B cell (primary cell): Measurements from ENCODE around the gene AADAT. TPM values are rescaled to one million over a fixed set of nuclear protein-coding genes. Genes with fewer than 3 reads are reported as not detected.

Experiments
- ATAC-seq: fragments of 200-7000 bp; cut with Tn5 transposase; one replicate; pipeline ENCODE4 v1.10.0; 2021; ENCODE audit warnings: low read depth, mild to moderate bottlenecking, moderate number of reproducible peaks, moderate library complexity
- CTCF ChIA-PET: fragments of 350-600 bp; sonication (Branson Sonifier 250); formaldehyde crosslinking; loops from one replicate; lab custom pipeline; 2021; ENCODE audit warnings: antibody characterized with exemption, inconsistent platforms; lab: Charles Lee
- POLR2A ChIA-PET: fragments of 350-600 bp; sonication (Branson Sonifier 250); formaldehyde crosslinking; loops from one replicate; lab custom pipeline; 2021; ENCODE audit warnings: antibody characterized with exemption; lab: Charles Lee
- DNase-seq: peaks from one replicate; pipeline ENCODE4 v3.0.0; 2013
- H2AFZ ChIP-seq: 2 replicates; pipeline ENCODE4 v1.6.1; 2012; ENCODE audit warnings: mild to moderate bottlenecking, low read depth, low read length; ENCODE audit not compliant: insufficient read depth, poor library complexity, severe bottlenecking
- H3K27ac ChIP-seq, 2 donors: 1 replicate in 1 of 2; 2 replicates in 1 of 2; pipeline ENCODE4 v1.5.1; 2012 to 2013; ENCODE audit warnings: low read length in 2 of 2, mild to moderate bottlenecking in 2 of 2, moderate library complexity in 1 of 2
- H3K27me3 ChIP-seq, 4 experiments: fragments of 200-600 bp in 1 of 4; sonication (generic) in 1 of 4; replicated peaks in 1 of 4; 1 replicate in 2 of 4; 2 replicates in 2 of 4; pipeline versions ENCODE4 v1.6.1 to v1.7.0; 2013 to 2016; ENCODE audit warnings: low read length in 3 of 4, mild to moderate bottlenecking in 2 of 4, mixed read lengths in 1 of 4, moderate library complexity in 1 of 4; ENCODE audit not compliant: insufficient read depth in 4 of 4, control insufficient read depth in 3 of 4; ENCODE audit errors: control extremely low read depth in 1 of 4
- H3K36me3 ChIP-seq, 2 experiments: replicated peaks in 1 of 2; 1 replicate in 1 of 2; 2 replicates in 1 of 2; pipeline versions ENCODE4 v1.6.1 to v1.7.1; 2013; ENCODE audit warnings: low read length in 1 of 2; ENCODE audit not compliant: insufficient read depth in 2 of 2, control insufficient read depth in 1 of 2; ENCODE audit errors: control extremely low read depth in 1 of 2, extremely low read depth in 1 of 2
- H3K4me1 ChIP-seq, 2 donors: fragments of 200-600 bp in 1 of 2; sonication (generic) in 1 of 2; 1 replicate in 1 of 2; 2 replicates in 1 of 2; pipeline versions ENCODE4 v1.5.1 to v1.6.1; 2013 to 2017; ENCODE audit warnings: low read length in 2 of 2; ENCODE audit not compliant: control insufficient read depth in 2 of 2, insufficient read depth in 2 of 2
- H3K4me2 ChIP-seq: replicated peaks from 2 replicates; pipeline ENCODE3; 2012; ENCODE audit warnings: mild to moderate bottlenecking, low read depth, low read length; ENCODE audit not compliant: poor library complexity, severe bottlenecking
- H3K4me3 ChIP-seq, 5 experiments: fragments of 200-600 bp in 1 of 5; sonication (generic) in 1 of 5; 1 replicate in 3 of 5; 2 replicates in 2 of 5; pipeline versions ENCODE4 v1.5.1 to v1.7.0; 2011 to 2016; ENCODE audit warnings: low read length in 4 of 5, mild to moderate bottlenecking in 4 of 5, low read depth in 2 of 5, control low read depth in 1 of 5, moderate library complexity in 1 of 5; ENCODE audit not compliant: insufficient read depth in 1 of 5; ENCODE audit errors: control extremely low read depth in 1 of 5, extremely low read depth in 1 of 5
- H3K79me2 ChIP-seq: fragments of 200-600 bp; sonication (generic); one replicate; pipeline ENCODE4 v1.6.0; 2016; ENCODE audit warnings: low read length; ENCODE audit not compliant: control insufficient read depth, insufficient read depth
- H3K9ac ChIP-seq: fragments of 200-600 bp; sonication (generic); 2 replicates; pipeline ENCODE4 v1.6.1; 2017; ENCODE audit warnings: mild to moderate bottlenecking, low read length, moderate library complexity
- H3K9me3 ChIP-seq, 3 donors: one replicate each; pipeline versions ENCODE4 v1.6.1 to v1.7.1; 2013; ENCODE audit warnings: low read length in 2 of 3; ENCODE audit not compliant: control insufficient read depth in 2 of 3, insufficient read depth in 1 of 3; ENCODE audit errors: control extremely low read depth in 1 of 3
- H4K20me1 ChIP-seq: 2 replicates; pipeline ENCODE4 v1.6.0; 2012; ENCODE audit warnings: mild to moderate bottlenecking, low read length; ENCODE audit not compliant: insufficient read depth, control insufficient read depth, poor library complexity, severe bottlenecking
- H3K27ac Mint-ChIP-seq: one replicate; pipeline ENCODE4 v1.8.0; 2021; ENCODE audit warnings: mixed read lengths
- H3K27me3 Mint-ChIP-seq: one replicate; pipeline ENCODE4 v1.8.0; 2021; ENCODE audit warnings: mixed read lengths
- H3K4me1 Mint-ChIP-seq: one replicate; pipeline ENCODE4 v1.8.0; 2021; ENCODE audit warnings: mixed read lengths
- H3K4me3 Mint-ChIP-seq: one replicate; pipeline ENCODE4 v1.8.0; 2021; ENCODE audit warnings: mixed read lengths
- H3K9me3 Mint-ChIP-seq: one replicate; pipeline ENCODE4 v1.8.0; 2022; ENCODE audit warnings: mixed read lengths; ENCODE audit not compliant: insufficient read depth
- CTCF ChIP-seq: fragments of 200-600 bp; IDR thresholded peaks from one replicate; pipeline ENCODE4 v1.8.0; 2022; ENCODE audit warnings: antibody characterized with exemption, mild to moderate bottlenecking
- EZH2 ChIP-seq: IDR thresholded peaks from 2 replicates; pipeline ENCODE4 v1.6.1; 2012; ENCODE audit warnings: borderline replicate concordance, low read depth, mild to moderate bottlenecking, moderate library complexity, low read length; ENCODE audit not compliant: insufficient read depth, poor library complexity, severe bottlenecking
- WGBS: methylation state at CpG from one replicate; pipeline ENCODE4 v1.1.5; 2013; ENCODE audit warnings: missing lambda C conversion rate; ENCODE audit not compliant: insufficient coverage; 5-methylcytosine and 5-hydroxymethylcytosine counted together
- intact Hi-C: fragments of 100-400 bp; cut with micrococcal nuclease; formaldehyde crosslinking; loops from one replicate; pipeline ENCODE4 v1.10.0; 2022
- polyA plus RNA-seq: library from polyadenylated mRNA; depleted of rRNA; stranded (reverse); fragments of >200 nt; gene quantifications from 2 replicates; pipeline ENCODE4 v1.2.3, GENCODE V29; 2012
- total RNA-seq, 2 donors: library from RNA; stranded (reverse); fragments of 120-200 nt in 1 of 2; gene quantifications; 1 replicate in 1 of 2; 2 replicates in 1 of 2; pipeline versions ENCODE4 v1.2.3 to v1.2.4, GENCODE V29; 2013 to 2022

The AADAT gene
- total and polyA plus RNA-seq, 2 donors (not counting 1 experiment from before 2014, with no cell fraction given) = not detected

GRCh38 chr4:170025523-170026252, 64.1 kb downstream of the AADAT start:
- Mint-ChIP-seq H3K4me1 (peaks cover 12% of the 10 kb centered on the region), H3K9me3 (no peaks in the 10 kb centered on the region), H3K4me3 (peak overlapping the region; percentile 84), H3K27ac (no peak overlapping the region), H3K27me3 (peaks cover 27% of the 10 kb centered on the region)
- ATAC-seq (no peak), DNase-seq (no peak)
- Histone ChIP-seq H3K4me3 (peak overlapping the region in 4 of 5 experiments; percentile 32 to 93 (median 72)), H3K27ac (no peak overlapping the region), H3K36me3 (no peaks in the 10 kb centered on the region), H3K9me3 (peaks cover 0 to 9% (median 0%) of the 10 kb centered on the region in 3 donors), H3K9ac (peak overlapping the region; percentile 90), H3K4me1 (peaks cover 11 to 16% of the 10 kb centered on the region in 2 donors), H3K4me2 (peak overlapping the region; percentile 93), H3K79me2 (no peaks in the 10 kb centered on the region), H3K27me3 (peaks cover 0 to 25% (median 8%) of the 10 kb centered on the region in 4 experiments), H2AFZ (peak overlapping the region; percentile 94), H4K20me1 (no peaks in the 10 kb centered on the region)
- CTCF ChIA-PET = interaction anchor here (0.6 to 1.6 kb wide), 6 partner anchors 11 to 413 kb away, joined by 3 to 5 read pairs (median 4); partner anchors contain the start of gene NEK1
- intact Hi-C loops = loop anchor here (1.0 to 5.0 kb wide), 5 partner anchors 269 to 1545 kb away; partner anchors contain the start of genes DDX60L, HPF1 and NEK1
- 8% methylated on average over 74 of the region's 74 CpGs for WGBS
- TF ChIP-seq EZH2 = no peak
- TF ChIP-seq CTCF = no peak
- POLR2A ChIA-PET = interaction anchor here (1.2 kb wide), 1 partner anchor 1016 kb away, joined by 3 read pairs; the partner anchor contains the start of gene CBR4

GRCh38 chr4:170022211-170022610, 67.5 kb downstream of the AADAT start:
- H2AFZ ChIP-seq = no peak overlapping the region
- DNase-seq (no peak), ATAC-seq (no peak)
- H3K27ac Mint-ChIP-seq = no peak overlapping the region
- peaks cover 0 to 5% (median 0%) of the 10 kb centered on the region in 3 donors for H3K9me3 ChIP-seq
- no peaks in the 10 kb centered on the region for H4K20me1 ChIP-seq
- no peaks in the 10 kb centered on the region for H3K36me3 ChIP-seq
- no peak overlapping the region for H3K4me3 ChIP-seq
- H3K9ac ChIP-seq = no peak overlapping the region
- peaks cover 0 to 6% (median 2%) of the 10 kb centered on the region in 4 experiments for H3K27me3 ChIP-seq
- no peak overlapping the region for H3K4me3 Mint-ChIP-seq
- H3K4me1 ChIP-seq = peaks cover 4 to 10% of the 10 kb centered on the region in 2 donors
- H3K9me3 Mint-ChIP-seq = no peaks in the 10 kb centered on the region
- ChIA-PET CTCF (no interaction called here), POLR2A (no interaction called here)
- no peaks in the 10 kb centered on the region for H3K79me2 ChIP-seq
- intact Hi-C loops = no loop called here
- H3K4me1 Mint-ChIP-seq = peaks cover 4% of the 10 kb centered on the region
- WGBS = 100% methylated on average over 1 of the region's 2 CpGs
- peaks cover 13% of the 10 kb centered on the region for H3K27me3 Mint-ChIP-seq
- no peak overlapping the region for H3K4me2 ChIP-seq
- TF ChIP-seq CTCF = no peak
- no peak for TF ChIP-seq EZH2
- H3K27ac ChIP-seq = no peak overlapping the region
